CD4-positive, CD25-positive, alpha-beta regulatory T cell (primary cell): ENCODE measurements around the gene PPFIBP2. TPM values are rescaled to one million over a fixed set of nuclear protein-coding genes. Genes with fewer than 3 reads are reported as not detected.
A peak's percentile ranks its signal among the peaks of the same experiment; 100 is the strongest.

Experiments
- ATAC-seq, 2 donors: fragments of 150-1000 bp; cut with Tn5 transposase; one replicate each; pipeline ENCODE4 v1.10.0; 2021; ENCODE audit warnings: low read depth in 2 of 2, moderate number of reproducible peaks in 2 of 2, moderate library complexity in 1 of 2
- DNase-seq, 3 donors: peaks; one replicate each; pipeline versions ENCODE4 v3.0.0 to v3.0.0-alpha.2; 2012 to 2022; ENCODE audit warnings: mixed read lengths in 1 of 3
- H3K27ac ChIP-seq: one replicate; pipeline ENCODE4 v1.7.0; 2013; ENCODE audit warnings: mild to moderate bottlenecking, low read length; ENCODE audit not compliant: insufficient read depth, poor library complexity, severe bottlenecking
- H3K27me3 ChIP-seq: one replicate; pipeline ENCODE4 v1.7.0; 2013; ENCODE audit warnings: low read length; ENCODE audit not compliant: control insufficient read depth, insufficient read depth
- H3K36me3 ChIP-seq: one replicate; pipeline ENCODE4 v1.7.0; 2013; ENCODE audit warnings: mild to moderate bottlenecking, low read length, moderate library complexity; ENCODE audit not compliant: control insufficient read depth, insufficient read depth
- H3K4me1 ChIP-seq: 2 replicates; pipeline ENCODE4 v1.7.0; 2013; ENCODE audit warnings: mild to moderate bottlenecking, low read length; ENCODE audit not compliant: insufficient read depth, control insufficient read depth, poor library complexity, severe bottlenecking
- H3K4me3 ChIP-seq: one replicate; pipeline ENCODE4 v1.7.0; 2013; ENCODE audit warnings: low read depth, mild to moderate bottlenecking, low read length, moderate library complexity
- H3K9me3 ChIP-seq, 2 experiments: 1 replicate in 1 of 2; 2 replicates in 1 of 2; pipeline ENCODE4 v1.7.0; 2013; ENCODE audit warnings: low read length in 2 of 2, mild to moderate bottlenecking in 1 of 2, moderate library complexity in 1 of 2; ENCODE audit not compliant: control insufficient read depth in 2 of 2
- H3K27ac Mint-ChIP-seq, 3 donors: one replicate each; pipeline ENCODE4 v1.8.0; 2020 to 2022; ENCODE audit warnings: mild to moderate bottlenecking in 3 of 3, mixed read lengths in 3 of 3, moderate library complexity in 2 of 3
- H3K27me3 Mint-ChIP-seq: one replicate; pipeline ENCODE4 v1.8.0; 2022; ENCODE audit warnings: mild to moderate bottlenecking, mixed read lengths
- H3K36me3 Mint-ChIP-seq: one replicate; pipeline ENCODE4 v1.8.0; 2020; ENCODE audit warnings: mixed read lengths
- H3K4me1 Mint-ChIP-seq, 4 donors: one replicate each; pipeline ENCODE4 v1.8.0; 2020 to 2022; ENCODE audit warnings: mixed read lengths in 4 of 4, mild to moderate bottlenecking in 1 of 4
- H3K4me3 Mint-ChIP-seq, 4 donors: one replicate each; pipeline ENCODE4 v1.8.0; 2020 to 2022; ENCODE audit warnings: mild to moderate bottlenecking in 4 of 4, mixed read lengths in 4 of 4, moderate library complexity in 3 of 4
- H3K9me3 Mint-ChIP-seq, 7 donors: one replicate each; pipeline ENCODE4 v1.8.0; 2020 to 2022; ENCODE audit warnings: mixed read lengths in 7 of 7, mild to moderate bottlenecking in 3 of 7, moderate library complexity in 2 of 7
- polyA plus RNA-seq, 4 donors: library from polyadenylated mRNA; unstranded; fragments of 300-500 nt; fragmentation: Illumina TruSeq; gene quantifications; one replicate each; pipeline ENCODE4 v1.2.3, GENCODE V29; 2021
- total RNA-seq: library from RNA; stranded (reverse); gene quantifications from one replicate; pipeline ENCODE4 v1.2.3, GENCODE V29; 2022

The PPFIBP2 gene
- total and polyA plus RNA-seq, 5 donors from 2014 or later = 0.47 to 10.6 (median 4.2) TPM

DNA sequence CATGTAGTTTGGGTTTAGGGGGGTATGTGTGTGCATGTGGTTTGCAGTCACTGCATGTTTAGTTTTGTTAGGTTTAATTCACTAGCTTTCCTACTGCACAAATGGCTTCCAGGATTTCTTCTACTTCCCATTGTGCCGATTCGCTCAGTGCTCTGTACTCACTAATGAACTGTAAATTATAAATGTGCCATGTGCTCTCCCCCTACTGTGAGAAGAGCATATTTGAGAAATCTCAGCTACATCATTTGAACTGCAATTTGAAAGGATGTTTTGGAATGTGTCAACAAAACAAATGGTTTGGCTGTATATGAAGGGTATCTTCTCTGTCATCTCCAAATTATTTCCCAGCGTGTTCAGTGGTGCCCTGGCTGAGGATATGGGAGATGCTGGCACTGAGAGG, 131.4 kb downstream of the PPFIBP2 start:
- Mint-ChIP-seq H3K27me3 (no peaks in the 10 kb centered on the region), H3K4me1 (no peaks in the 10 kb centered on the region), H3K27ac (no peak overlapping the region), H3K4me3 (no peak overlapping the region), H3K36me3 (peaks cover 29% of the 10 kb centered on the region), H3K9me3 (no peaks in the 10 kb centered on the region)
- Histone ChIP-seq H3K27me3 (no peaks in the 10 kb centered on the region), H3K27ac (no peak overlapping the region), H3K4me1 (no peaks in the 10 kb centered on the region), H3K4me3 (no peak overlapping the region), H3K9me3 (no peaks in the 10 kb centered on the region), H3K36me3 (no peaks in the 10 kb centered on the region)
- no peak for ATAC-seq
- no peak for DNase-seq

DNA sequence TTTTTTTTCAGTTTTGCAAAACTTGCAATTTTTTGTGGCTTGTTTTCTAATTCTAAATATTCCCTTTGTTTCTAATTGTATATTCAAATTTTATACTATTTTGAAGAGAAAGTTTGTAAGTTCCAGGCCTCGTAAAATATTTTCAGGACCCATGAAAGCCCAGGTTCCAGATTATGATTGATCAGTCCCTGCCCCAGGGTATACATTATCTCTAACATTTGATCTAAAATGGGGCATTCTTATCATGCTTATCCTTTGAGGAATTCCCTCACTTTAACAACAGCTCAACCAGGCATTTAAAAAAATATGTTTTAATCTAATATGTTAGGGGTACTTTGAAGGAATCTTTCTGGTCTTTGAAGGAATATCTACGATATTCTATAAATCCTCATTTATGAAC, 133.1 kb downstream of the PPFIBP2 start:
- H3K27me3 Mint-ChIP-seq = no peaks in the 10 kb centered on the region
- H3K36me3 Mint-ChIP-seq = peaks cover 21% of the 10 kb centered on the region
- no peaks in the 10 kb centered on the region for H3K36me3 ChIP-seq
- H3K4me1 Mint-ChIP-seq = no peaks in the 10 kb centered on the region
- H3K27ac ChIP-seq = no peak overlapping the region
- no peaks in the 10 kb centered on the region for H3K27me3 ChIP-seq
- DNase-seq = no peak
- H3K9me3 ChIP-seq = no peaks in the 10 kb centered on the region
- no peak for ATAC-seq
- no peak overlapping the region for H3K27ac Mint-ChIP-seq
- no peak overlapping the region for H3K4me3 ChIP-seq
- no peak overlapping the region for H3K4me3 Mint-ChIP-seq
- H3K9me3 Mint-ChIP-seq = no peaks in the 10 kb centered on the region
- no peaks in the 10 kb centered on the region for H3K4me1 ChIP-seq

DNA sequence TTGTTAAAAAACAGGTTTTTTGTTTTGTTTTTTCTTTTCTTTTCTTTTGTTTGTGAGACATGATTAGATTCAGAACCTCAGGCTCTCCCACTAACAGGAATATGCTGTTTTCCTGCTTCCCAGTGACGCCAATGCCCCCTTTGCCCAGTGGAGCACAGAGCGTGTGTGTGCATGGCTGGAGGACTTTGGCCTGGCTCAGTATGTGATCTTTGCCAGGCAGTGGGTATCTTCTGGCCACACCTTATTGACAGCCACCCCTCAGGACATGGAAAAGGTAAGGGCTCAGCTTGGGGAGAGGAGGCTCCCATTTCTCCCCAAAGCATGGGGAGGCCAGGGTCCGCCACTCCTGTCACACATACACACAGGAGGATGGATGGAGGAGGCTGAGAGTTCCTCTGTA, 134.5 kb downstream of the PPFIBP2 start:
- DNase-seq = no peak
- H3K4me1 Mint-ChIP-seq = no peaks in the 10 kb centered on the region
- no peaks in the 10 kb centered on the region for H3K27me3 Mint-ChIP-seq
- Histone ChIP-seq H3K4me1 (no peaks in the 10 kb centered on the region), H3K9me3 (no peaks in the 10 kb centered on the region), H3K27me3 (no peaks in the 10 kb centered on the region), H3K36me3 (no peaks in the 10 kb centered on the region), H3K27ac (no peak overlapping the region), H3K4me3 (no peak overlapping the region)
- ATAC-seq = peak in 1 of 2 donors; percentile 24
- no peak overlapping the region for H3K4me3 Mint-ChIP-seq
- peaks cover 31% of the 10 kb centered on the region for H3K36me3 Mint-ChIP-seq
- no peak overlapping the region for H3K27ac Mint-ChIP-seq
- H3K9me3 Mint-ChIP-seq = no peaks in the 10 kb centered on the region

DNA sequence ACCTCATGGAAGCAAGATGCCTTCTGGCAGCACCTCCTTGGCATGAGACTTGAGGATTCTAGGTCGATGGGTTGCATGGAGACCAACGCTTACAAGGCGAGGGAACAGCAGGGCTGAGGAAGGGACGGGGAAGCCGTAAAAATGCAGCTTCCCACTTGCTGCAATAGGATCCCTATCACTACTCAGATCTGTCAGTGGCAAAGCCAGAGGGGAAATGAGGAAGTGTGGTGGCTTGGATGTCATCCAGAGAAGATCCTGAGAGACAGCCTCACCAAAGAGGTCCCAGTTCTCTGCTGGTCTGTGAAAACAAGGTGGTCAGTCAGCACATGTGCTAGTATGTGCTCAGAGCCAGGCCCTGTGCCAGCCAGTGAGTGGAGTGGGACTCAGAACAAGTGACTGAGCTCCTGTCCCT, 137.3 kb downstream of the PPFIBP2 start:
- Mint-ChIP-seq H3K4me3 (no peak overlapping the region), H3K27ac (no peak overlapping the region), H3K27me3 (no peaks in the 10 kb centered on the region), H3K36me3 (peaks cover 33% of the 10 kb centered on the region), H3K4me1 (no peaks in the 10 kb centered on the region), H3K9me3 (no peaks in the 10 kb centered on the region)
- no peaks in the 10 kb centered on the region for H3K4me1 ChIP-seq
- H3K4me3 ChIP-seq = no peak overlapping the region
- H3K9me3 ChIP-seq = no peaks in the 10 kb centered on the region
- DNase-seq (no peak), ATAC-seq (no peak)
- H3K36me3 ChIP-seq = no peaks in the 10 kb centered on the region
- H3K27me3 ChIP-seq = no peaks in the 10 kb centered on the region
- no peak overlapping the region for H3K27ac ChIP-seq

DNA sequence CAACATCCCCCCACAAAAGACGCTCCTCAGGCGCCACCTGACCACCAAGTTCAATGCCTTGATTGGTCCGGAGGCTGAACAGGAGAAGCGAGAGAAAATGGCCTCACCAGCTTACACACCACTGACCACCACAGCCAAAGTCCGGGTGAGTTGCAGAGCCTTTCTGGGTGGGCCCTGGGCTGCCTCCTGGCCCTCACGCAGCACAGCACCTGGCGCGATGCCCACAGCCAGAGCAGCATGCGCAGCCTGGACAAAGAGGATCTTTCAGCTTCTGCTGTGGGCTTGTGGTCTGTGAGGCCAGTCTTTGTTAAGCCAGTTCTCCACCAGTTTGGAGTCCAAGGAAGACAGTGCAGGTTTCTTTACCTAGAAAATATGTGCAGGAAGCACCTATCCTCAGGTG, 137.9 kb downstream of the PPFIBP2 start:
- Histone ChIP-seq H3K36me3 (no peaks in the 10 kb centered on the region), H3K4me1 (no peaks in the 10 kb centered on the region), H3K9me3 (no peaks in the 10 kb centered on the region), H3K27ac (no peak overlapping the region), H3K4me3 (no peak overlapping the region), H3K27me3 (no peaks in the 10 kb centered on the region)
- DNase-seq = no peak
- Mint-ChIP-seq H3K27ac (no peak overlapping the region), H3K4me3 (no peak overlapping the region), H3K4me1 (no peaks in the 10 kb centered on the region), H3K27me3 (no peaks in the 10 kb centered on the region), H3K36me3 (peaks cover 33% of the 10 kb centered on the region), H3K9me3 (no peaks in the 10 kb centered on the region)
- no peak for ATAC-seq

DNA sequence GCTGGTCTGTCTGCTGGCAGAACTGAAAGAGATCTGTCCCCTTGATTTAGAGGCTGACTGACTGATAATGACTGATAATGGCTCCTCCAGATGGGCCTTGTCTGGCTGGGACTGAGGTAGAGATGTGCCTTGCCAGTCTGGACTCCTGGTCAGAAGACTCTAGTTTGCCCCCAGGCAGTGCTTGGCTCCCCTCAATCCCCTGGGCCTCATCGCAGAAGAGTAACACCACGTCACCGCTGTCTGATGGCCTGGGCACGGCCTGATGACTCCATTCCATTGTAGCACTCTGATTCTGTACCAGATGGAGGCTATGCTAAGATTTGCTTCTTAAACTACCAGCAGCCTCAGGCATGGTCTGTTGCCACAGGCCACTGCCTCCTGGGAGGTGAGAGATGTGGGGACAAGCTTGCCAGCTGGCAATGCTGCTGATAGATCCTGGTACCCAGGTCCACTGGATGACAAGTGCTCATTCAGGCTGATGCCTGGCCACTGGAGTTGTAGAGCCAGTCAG, 140.5 kb downstream of the PPFIBP2 start:
- H3K36me3 ChIP-seq = no peaks in the 10 kb centered on the region
- ATAC-seq = no peak
- no peaks in the 10 kb centered on the region for H3K4me1 Mint-ChIP-seq
- no peak overlapping the region for H3K4me3 ChIP-seq
- no peaks in the 10 kb centered on the region for H3K27me3 ChIP-seq
- no peaks in the 10 kb centered on the region for H3K4me1 ChIP-seq
- H3K9me3 ChIP-seq = no peaks in the 10 kb centered on the region
- H3K36me3 Mint-ChIP-seq = peaks cover 34% of the 10 kb centered on the region
- no peaks in the 10 kb centered on the region for H3K27me3 Mint-ChIP-seq
- H3K9me3 Mint-ChIP-seq = no peaks in the 10 kb centered on the region
- DNase-seq = no peak
- H3K4me3 Mint-ChIP-seq = no peak overlapping the region
- H3K27ac Mint-ChIP-seq = no peak overlapping the region
- H3K27ac ChIP-seq = no peak overlapping the region

DNA sequence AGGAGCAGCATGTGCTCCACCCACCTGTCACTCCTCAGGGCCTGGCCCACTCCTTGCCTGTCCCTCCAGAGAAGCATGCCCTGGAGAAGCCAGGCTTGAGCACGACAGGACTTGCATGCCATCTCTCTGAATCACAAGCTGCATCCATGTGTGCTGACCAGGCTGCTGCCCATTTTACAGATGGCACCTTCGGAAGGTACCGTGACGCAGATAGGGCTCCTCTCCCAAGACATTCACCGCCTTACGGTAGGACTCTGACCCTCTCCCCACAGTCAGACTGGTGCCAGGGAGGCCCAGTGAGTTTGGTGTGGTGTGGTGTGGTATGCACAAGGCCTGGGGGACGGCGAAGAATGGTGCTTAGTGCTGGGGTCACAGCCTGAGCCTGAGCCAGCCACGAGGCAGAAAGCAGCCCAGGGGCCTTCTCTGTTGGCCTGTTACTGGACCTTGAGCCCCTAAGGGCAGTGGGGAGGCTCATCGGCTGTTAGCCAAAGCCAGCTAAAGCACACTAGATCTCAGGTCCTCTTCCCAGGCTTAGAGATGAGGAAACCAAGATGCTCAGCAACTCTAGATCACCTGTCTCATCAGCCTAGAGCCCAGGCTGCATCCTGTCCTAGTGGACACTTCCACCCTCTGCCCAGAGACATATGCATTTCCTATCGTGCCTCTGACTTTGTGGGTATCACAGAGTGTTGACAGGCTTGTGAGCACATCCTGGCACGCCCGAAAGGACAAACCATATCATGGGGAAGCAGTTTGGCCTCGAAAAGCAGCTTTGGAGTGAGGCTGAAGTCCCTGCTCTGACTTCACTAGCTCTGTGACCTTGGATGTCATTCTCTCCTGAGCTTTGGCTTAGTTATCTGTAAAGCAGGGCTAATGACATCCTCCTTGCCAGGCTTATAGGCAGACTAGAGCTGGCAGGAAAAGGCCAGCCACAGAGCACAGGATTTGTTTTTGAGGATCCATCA, 141.7 kb downstream of the PPFIBP2 start:
- no peak for ATAC-seq
- H3K9me3 ChIP-seq = no peaks in the 10 kb centered on the region
- peak overlapping the region in 1 of 3 donors; percentile 74 for H3K27ac Mint-ChIP-seq

DNA sequence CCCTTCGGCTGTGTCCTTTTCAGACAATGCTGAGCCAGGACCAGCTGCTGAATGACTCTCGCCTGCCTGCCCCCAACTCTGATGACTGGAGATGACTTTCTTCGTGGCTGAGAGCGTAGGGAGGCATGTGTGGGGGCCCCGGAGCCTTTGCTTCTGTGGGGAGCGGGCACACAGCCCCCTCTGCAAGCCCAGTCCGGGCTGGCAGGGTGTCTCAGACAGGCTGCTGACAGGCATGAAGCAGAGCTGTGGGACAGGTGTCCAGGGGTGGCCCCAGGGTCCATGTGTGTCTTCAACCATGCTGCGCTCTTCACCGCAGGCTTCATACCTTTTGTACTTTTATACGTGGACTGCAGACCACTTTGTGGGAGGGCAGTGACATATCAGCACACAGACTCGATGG, 142.9 kb downstream of the PPFIBP2 start:
- H3K9me3 Mint-ChIP-seq = no peaks in the 10 kb centered on the region
- peaks cover 23% of the 10 kb centered on the region for H3K36me3 Mint-ChIP-seq
- ATAC-seq (no peak), DNase-seq (no peak)
- Histone ChIP-seq H3K27me3 (no peaks in the 10 kb centered on the region), H3K36me3 (no peaks in the 10 kb centered on the region), H3K4me1 (no peaks in the 10 kb centered on the region), H3K9me3 (no peaks in the 10 kb centered on the region), H3K4me3 (no peak overlapping the region), H3K27ac (no peak overlapping the region)
- H3K27me3 Mint-ChIP-seq = no peaks in the 10 kb centered on the region
- no peaks in the 10 kb centered on the region for H3K4me1 Mint-ChIP-seq
- H3K4me3 Mint-ChIP-seq = no peak overlapping the region
- no peak overlapping the region for H3K27ac Mint-ChIP-seq

More for the DNA sequence above, 141.7 kb downstream of the PPFIBP2 start:
- H3K9me3 Mint-ChIP-seq = no peaks in the 10 kb centered on the region
- Histone ChIP-seq H3K4me1 (no peaks in the 10 kb centered on the region), H3K36me3 (no peaks in the 10 kb centered on the region), H3K27me3 (no peaks in the 10 kb centered on the region), H3K4me3 (no peak overlapping the region), H3K27ac (no peak overlapping the region)
- no peak overlapping the region for H3K4me3 Mint-ChIP-seq
- H3K27me3 Mint-ChIP-seq = no peaks in the 10 kb centered on the region
- peaks cover 27% of the 10 kb centered on the region for H3K36me3 Mint-ChIP-seq
- no peak for DNase-seq
- no peaks in the 10 kb centered on the region for H3K4me1 Mint-ChIP-seq
